ENCODE measurements around the gene ROBO1. TPM values are rescaled to one million over a fixed set of nuclear protein-coding genes. Genes with fewer than 3 reads are reported as not detected.
"Not testable (repeated sequence)": the region's sequence is repeated elsewhere in the genome, so short reads cannot be mapped to it uniquely, and the experiment has no call there.

Gene ROBO1
- total RNA-seq, 1 donor from 2014 or later = 10.8 TPM

GRCh38 chr3:78712270-78712669, 1055.5 kb downstream of the ROBO1 start:
- no peak for ATAC-seq
- DNase-seq (ENCODE audit: missing footprints) = no peak
- intact Hi-C loops (cut with DNase I) = no loop called here

- no peak for DNase-seq (ENCODE audit: missing footprints)
- intact Hi-C loops (cut with DNase I) = no loop called here
- ATAC-seq = no peak
Measured at GRCh38 chr3:78708565-78709073, 1059.2 kb downstream of the ROBO1 start.

- intact Hi-C loops (cut with DNase I) = no loop called here
- DNase-seq (ENCODE audit: missing footprints) (no peak), ATAC-seq (no peak)
Measured at GRCh38 chr3:78707609-78708008, 1060.2 kb downstream of the ROBO1 start.

GRCh38 chr3:78706906-78707523, 1060.8 kb downstream of the ROBO1 start:
- DNase-seq (ENCODE audit: missing footprints) (no peak), ATAC-seq (no peak)
- intact Hi-C loops (cut with DNase I) = no loop called here

GRCh38 chr3:78703944-78704343, 1063.9 kb downstream of the ROBO1 start:
- DNase-seq (ENCODE audit: missing footprints) = no peak
- no peak for ATAC-seq

DNA sequence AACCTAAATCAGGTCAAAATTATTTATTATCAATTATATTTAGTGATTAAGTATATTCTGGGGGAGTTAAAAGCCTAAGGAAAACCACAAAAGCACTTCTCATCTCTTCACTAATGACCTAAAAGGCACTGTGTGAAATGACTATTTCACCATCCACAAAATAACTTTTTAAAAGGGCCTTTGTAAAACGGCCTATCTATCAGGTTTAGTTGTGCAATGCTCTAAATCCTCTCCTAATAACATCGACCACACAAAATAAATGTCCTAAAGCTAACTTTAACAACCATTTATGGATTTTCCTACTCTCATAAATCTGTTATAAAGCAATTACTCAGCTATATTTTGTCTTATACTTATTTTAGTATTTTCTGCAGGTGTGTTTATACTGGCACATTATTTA, 1066.3 kb downstream of the ROBO1 start:
- DNase-seq (ENCODE audit: missing footprints) (no peak), ATAC-seq (no peak)
- intact Hi-C loops (cut with DNase I) = no loop called here

More at GRCh38 chr3:78703944-78704343, 1063.9 kb downstream of the ROBO1 start:
- intact Hi-C loops (cut with DNase I) = no loop called here

- DNase-seq (ENCODE audit: missing footprints) = no peak
- intact Hi-C loops (cut with DNase I) = no loop called here
- ATAC-seq = no peak
Measured at GRCh38 chr3:78698431-78698830, 1069.4 kb downstream of the ROBO1 start.

DNA sequence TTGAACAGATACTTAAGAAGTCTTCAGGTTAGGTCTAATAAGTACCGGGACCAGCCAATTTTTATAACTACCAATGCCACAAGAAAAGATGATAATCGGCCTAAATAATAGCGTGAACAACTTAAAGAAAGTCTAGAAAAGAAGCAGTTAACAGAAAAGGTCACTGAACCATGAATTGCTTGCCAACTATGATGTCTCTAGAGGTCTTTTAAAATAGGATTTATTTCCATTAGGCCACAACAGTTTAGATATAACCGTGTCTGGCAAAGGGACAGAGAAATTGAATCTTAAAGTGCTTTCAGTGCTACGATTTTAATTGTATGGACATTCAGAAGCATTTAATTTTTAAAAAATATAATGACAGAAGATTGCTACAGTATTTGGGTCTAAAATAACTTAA, 1070.4 kb downstream of the ROBO1 start:
- intact Hi-C loops (cut with DNase I) = no loop called here
- ATAC-seq = no peak
- DNase-seq (ENCODE audit: missing footprints) = no peak

DNA sequence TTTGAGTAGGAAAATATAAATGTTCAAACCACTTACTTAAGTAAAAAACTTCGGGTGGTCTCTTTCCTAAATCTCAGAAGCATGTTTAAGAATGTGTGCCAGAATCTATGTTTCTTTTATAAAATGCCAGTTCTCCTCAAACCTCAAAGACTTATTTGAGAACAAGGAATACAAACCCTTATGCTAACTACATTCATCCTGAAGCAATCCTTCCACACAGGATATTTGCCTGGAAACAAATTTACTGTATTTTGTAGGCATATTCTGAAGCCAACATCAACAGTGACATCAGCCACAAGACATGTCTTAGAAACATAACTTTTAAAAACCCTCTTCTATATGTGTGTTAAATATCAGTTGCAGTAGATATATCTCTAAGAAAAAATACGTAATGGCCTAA, 1077.0 kb downstream of the ROBO1 start:
- ATAC-seq (no peak), DNase-seq (ENCODE audit: missing footprints) (no peak)
- intact Hi-C loops (cut with DNase I) = no loop called here

DNA sequence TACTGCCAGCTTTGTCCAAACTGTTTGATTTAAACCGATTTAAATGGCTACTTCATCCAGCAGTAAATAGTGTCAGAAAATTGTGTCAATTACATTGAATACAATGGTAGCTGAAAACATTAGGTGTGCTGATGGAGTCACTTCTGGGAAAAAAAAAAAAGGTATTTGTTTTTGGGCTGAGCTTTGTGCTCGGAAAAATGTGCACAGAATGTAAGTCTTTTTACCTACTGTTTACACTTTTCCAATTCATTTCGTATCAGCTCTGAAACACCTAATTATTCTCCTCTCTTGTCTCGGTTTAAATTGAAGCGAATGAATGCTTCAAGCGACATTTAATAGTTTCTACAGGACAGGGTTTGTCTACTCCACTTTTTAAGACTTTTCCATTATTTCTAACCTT, 1078.4 kb downstream of the ROBO1 start:
- intact Hi-C loops (cut with DNase I) = no loop called here
- DNase-seq (ENCODE audit: missing footprints) = no peak
- ATAC-seq = no peak

DNA sequence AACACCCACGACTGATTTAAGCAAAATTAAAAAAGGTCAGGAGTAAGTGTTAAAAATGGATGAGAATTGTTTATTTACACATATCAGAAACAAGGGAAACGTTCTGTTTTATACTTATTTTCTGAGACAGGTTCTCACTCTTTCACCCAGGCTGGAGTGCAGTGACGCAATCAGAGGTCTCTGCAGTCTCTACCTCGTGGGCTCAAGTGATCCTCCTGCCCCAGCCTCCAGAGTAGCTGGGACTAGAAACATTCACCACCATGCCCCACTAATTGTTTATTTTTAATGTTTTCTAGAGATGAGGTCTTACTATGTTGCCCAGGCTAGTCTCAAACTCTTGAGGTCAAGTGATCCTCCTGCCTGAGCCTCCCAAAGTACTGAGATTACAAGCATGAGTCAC, 1080.3 kb downstream of the ROBO1 start:
- DNase-seq (ENCODE audit: missing footprints) = no peak
- intact Hi-C loops (cut with DNase I) = no loop called here
- no peak for ATAC-seq

GRCh38 chr3:78683284-78683683, 1084.5 kb downstream of the ROBO1 start:
- ATAC-seq = no peak
- intact Hi-C loops (cut with DNase I) = no loop called here

DNA sequence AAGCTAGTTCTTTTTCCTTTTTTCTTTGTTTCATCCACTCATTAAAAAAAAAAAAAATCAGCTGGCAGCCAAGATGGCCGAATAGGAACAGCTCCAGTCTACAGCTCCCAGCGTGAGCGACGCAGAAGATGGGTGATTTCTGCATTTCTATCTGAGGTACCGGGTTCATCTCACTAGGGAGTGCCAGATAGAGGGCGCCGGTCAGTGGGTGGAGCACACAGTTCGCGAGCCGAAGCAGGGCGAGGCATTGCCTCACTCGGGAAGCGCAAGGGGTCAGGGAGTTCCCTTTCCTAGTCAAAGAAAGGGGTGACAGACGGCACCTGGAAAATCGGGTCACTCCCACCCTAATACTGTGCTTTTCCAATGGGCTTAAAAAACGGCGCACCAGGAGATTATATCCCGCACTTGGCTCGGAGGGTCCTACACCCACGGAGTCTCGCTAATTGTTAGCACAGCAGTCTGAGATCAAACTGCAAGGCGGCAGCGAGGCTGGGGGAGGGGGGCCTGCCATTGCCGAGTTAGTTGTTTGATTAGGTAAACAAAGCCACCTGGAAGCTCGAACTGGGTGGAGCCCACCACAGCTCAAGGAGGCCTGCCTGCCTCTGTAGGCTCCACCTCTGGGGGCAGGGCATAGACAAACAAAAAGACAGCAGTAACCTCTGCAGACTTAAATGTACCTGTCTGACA, 1092.5 kb downstream of the ROBO1 start:
- DNase-seq (ENCODE audit: missing footprints); ATAC-seq; intact Hi-C loops (cut with DNase I): not testable (repeated sequence)

More at GRCh38 chr3:78683284-78683683, 1084.5 kb downstream of the ROBO1 start:
- no peak for DNase-seq (ENCODE audit: missing footprints)

- intact Hi-C loops (cut with DNase I) = no loop called here
- no peak for DNase-seq (ENCODE audit: missing footprints)
- no peak for ATAC-seq
Measured at GRCh38 chr3:78670746-78671145, 1097.1 kb downstream of the ROBO1 start.

DNA sequence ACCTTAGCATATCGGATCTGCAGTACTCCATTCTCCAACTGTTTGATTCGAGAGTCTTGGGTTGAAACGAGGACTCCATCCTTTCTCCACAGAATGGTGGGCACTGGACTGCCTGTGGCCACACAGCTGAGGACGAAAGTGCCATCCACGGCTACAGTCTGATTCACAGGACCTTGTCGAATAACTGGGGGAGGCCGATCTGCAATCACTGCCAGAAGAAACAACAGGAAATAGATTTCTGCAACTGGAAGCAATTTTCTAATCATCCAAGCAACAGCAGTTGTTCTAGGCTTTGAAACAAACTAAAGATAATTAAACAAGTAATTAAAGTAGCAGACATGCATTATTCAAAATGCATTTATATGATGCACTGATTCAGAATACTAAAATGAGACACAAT, 1097.7 kb downstream of the ROBO1 start:
- intact Hi-C loops (cut with DNase I) = no loop called here
- ATAC-seq = no peak
- DNase-seq (ENCODE audit: missing footprints) = no peak

DNA sequence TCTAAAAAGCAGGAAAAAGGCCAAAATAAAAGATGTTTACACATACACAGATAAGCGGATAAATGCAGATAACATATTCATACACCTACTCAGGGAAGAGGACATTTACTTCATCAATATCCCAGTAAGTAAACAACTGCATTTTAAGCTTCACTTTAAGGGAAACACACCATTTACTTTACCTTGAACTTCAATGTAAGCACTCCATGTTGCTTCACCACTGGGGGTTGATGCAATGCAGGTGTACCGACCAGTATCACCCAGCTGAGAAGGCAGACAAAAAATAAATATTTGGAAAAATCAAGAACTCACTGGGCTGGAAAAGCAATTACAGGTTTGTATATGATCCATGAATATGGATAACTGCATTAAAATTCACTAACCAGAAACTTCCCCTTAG, 1099.5 kb downstream of the ROBO1 start:
- intact Hi-C loops (cut with DNase I) = no loop called here
- ATAC-seq = no peak

GRCh38 chr3:78666470-78666800, 1101.4 kb downstream of the ROBO1 start:
- DNase-seq (ENCODE audit: missing footprints) (no peak), ATAC-seq (no peak)
- intact Hi-C loops (cut with DNase I) = no loop called here

More for the DNA sequence above, 1099.5 kb downstream of the ROBO1 start:
- no peak for DNase-seq (ENCODE audit: missing footprints)

GRCh38 chr3:78665776-78666469, 1101.9 kb downstream of the ROBO1 start:
- ATAC-seq (no peak), DNase-seq (ENCODE audit: missing footprints) (no peak)
- intact Hi-C loops (cut with DNase I) = no loop called here

DNA sequence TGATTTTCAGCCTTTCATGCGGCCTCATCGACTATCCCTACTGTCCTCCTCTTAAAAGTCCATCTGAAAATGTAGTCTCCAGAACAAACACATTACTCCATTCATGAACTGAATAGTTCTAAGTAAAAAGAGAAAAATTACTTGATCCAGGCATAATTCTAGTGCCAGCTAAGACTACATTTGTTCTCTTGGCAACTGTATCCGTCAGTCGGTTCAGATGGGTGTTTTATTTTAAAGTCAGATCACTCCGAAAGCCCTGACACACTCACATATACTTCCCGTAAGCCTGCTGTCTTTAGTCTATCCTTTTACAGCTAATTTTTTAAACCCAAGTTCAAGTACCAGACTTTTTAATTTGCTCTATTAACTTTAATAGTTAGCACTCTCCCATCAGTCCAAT, 1102.7 kb downstream of the ROBO1 start:
- DNase-seq (ENCODE audit: missing footprints) (no peak), ATAC-seq (no peak)
- intact Hi-C loops (cut with DNase I) = no loop called here

DNA sequence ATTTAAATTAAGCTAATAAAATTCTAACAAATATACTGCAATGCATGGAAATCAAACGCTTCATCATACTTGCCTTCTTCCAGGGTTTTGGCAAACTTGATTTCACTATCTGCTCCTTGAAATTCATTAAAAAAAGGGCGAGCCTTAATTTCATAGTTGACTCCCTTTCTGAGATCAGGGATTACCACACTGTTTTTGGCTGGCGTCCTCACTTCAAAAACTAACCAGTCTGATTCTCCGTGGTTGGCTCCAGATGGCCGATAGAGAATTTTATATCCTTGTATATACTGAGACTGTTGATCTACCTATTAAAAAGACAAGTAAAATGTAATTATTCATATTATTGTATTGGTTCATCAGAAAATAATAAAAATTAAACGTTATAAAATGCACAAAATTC, 1106.8 kb downstream of the ROBO1 start:
- peak; percentile 81 for ATAC-seq
- intact Hi-C loops (cut with DNase I) = loop anchor here (5.0 kb wide), 2 partner anchors 356 to 836 kb away; no protein-coding TSS in a partner anchor
- DNase-seq (ENCODE audit: missing footprints) = no peak

All from Right ventricle myocardium inferior (tissue), 1 donor.